HepG2 (cell line): Measurements from ENCODE around the gene FGA. TPM values are rescaled to one million over a fixed set of nuclear protein-coding genes. Genes with fewer than 3 reads are reported as not detected.

ENCODE experiments used
- CBFB ChIP-seq: sonication (generic); formaldehyde crosslinking; IDR thresholded peaks from 2 replicates; pipeline ENCODE4 v1.4.0; 2020; ENCODE audit warnings: missing genetic modification reagents
- GATAD2A ChIP-seq: IDR thresholded peaks from 2 replicates; pipeline ENCODE4 v1.6.1; 2016
- PITX1 ChIP-seq: sonication (generic); formaldehyde crosslinking; IDR thresholded peaks from 2 replicates; pipeline ENCODE4 v1.5.1; 2020; ENCODE audit warnings: mild to moderate bottlenecking, missing genetic modification reagents
- RXRB ChIP-seq: IDR thresholded peaks from 2 replicates; pipeline ENCODE4 v1.6.1; 2016; ENCODE audit warnings: borderline replicate concordance, missing genetic modification reagents, missing compliant biosample characterization
- SMYD3 ChIP-seq: sonication (generic); formaldehyde crosslinking; IDR thresholded peaks from 2 replicates; pipeline ENCODE4 v1.8.1; 2023; ENCODE audit warnings: mild to moderate bottlenecking, missing genetic modification reagents
- ZBTB34 ChIP-seq: sonication (generic); formaldehyde crosslinking; IDR thresholded peaks from 2 replicates; pipeline ENCODE4 v1.8.0; 2022; ENCODE audit warnings: mild to moderate bottlenecking, missing genetic modification reagents
- ZFP82 ChIP-seq: sonication (generic); formaldehyde crosslinking; IDR thresholded peaks from 2 replicates; pipeline ENCODE4 v1.5.1; 2020; ENCODE audit warnings: mild to moderate bottlenecking, missing genetic modification reagents, borderline replicate concordance
- ZNF234 ChIP-seq: sonication (generic); formaldehyde crosslinking; conservative IDR thresholded peaks from 2 replicates; pipeline ENCODE4 v1.5.1; 2020; ENCODE audit warnings: mild to moderate bottlenecking, missing genetic modification reagents
- ZNF550 ChIP-seq: sonication (generic); formaldehyde crosslinking; IDR thresholded peaks from 2 replicates; pipeline ENCODE4 v1.4.0; 2020; ENCODE audit warnings: mild to moderate bottlenecking, missing genetic modification reagents, borderline replicate concordance
- ZNF556 ChIP-seq: sonication (generic); formaldehyde crosslinking; IDR thresholded peaks from 2 replicates; pipeline ENCODE4 v1.4.0; 2020; ENCODE audit warnings: mild to moderate bottlenecking, missing genetic modification reagents, borderline replicate concordance
- ZNF557 ChIP-seq: sonication (generic); formaldehyde crosslinking; IDR thresholded peaks from 2 replicates; pipeline ENCODE4 v1.4.0; 2020; ENCODE audit warnings: missing genetic modification reagents
- ZNF562 ChIP-seq: sonication (generic); formaldehyde crosslinking; IDR thresholded peaks from 2 replicates; pipeline ENCODE4 v1.8.0; 2022; ENCODE audit warnings: missing genetic modification reagents, borderline replicate concordance
- ZNF598 ChIP-seq: sonication (generic); formaldehyde crosslinking; IDR thresholded peaks from 2 replicates; pipeline ENCODE4 v1.5.1; 2020; ENCODE audit warnings: mild to moderate bottlenecking, missing genetic modification reagents, borderline replicate concordance
- ZNF703 ChIP-seq: sonication (generic); formaldehyde crosslinking; IDR thresholded peaks from 2 replicates; pipeline ENCODE4 v1.5.1; 2020; ENCODE audit warnings: missing genetic modification reagents, mild to moderate bottlenecking, moderate library complexity, borderline replicate concordance
- ZSCAN12 ChIP-seq: sonication (generic); formaldehyde crosslinking; IDR thresholded peaks from 2 replicates; pipeline ENCODE4 v1.9.0; 2021; ENCODE audit warnings: mild to moderate bottlenecking, missing genetic modification reagents
- ZSCAN25 ChIP-seq: sonication (generic); formaldehyde crosslinking; IDR thresholded peaks from 2 replicates; pipeline ENCODE4 v1.8.0; 2022; ENCODE audit warnings: mild to moderate bottlenecking, missing genetic modification reagents
- ZSCAN30 ChIP-seq: sonication (generic); formaldehyde crosslinking; IDR thresholded peaks from 2 replicates; pipeline ENCODE4 v1.5.0; 2020; ENCODE audit warnings: mild to moderate bottlenecking, missing genetic modification reagents
- polyA plus RNA-seq, 8 experiments: library from polyadenylated mRNA; depleted of rRNA in 3 of 8; stranded (reverse) in 7 of 8; unstranded in 1 of 8; fragments of >200 nt; fragmentation: Illumina TruSeq in 4 of 8; extraction: Trizol in 4 of 8; gene quantifications; 2 replicates each; pipeline versions ENCODE4 v1.2.1 to v1.2.3, GENCODE V29; 2011 to 2016; ENCODE audit warnings: low read depth in 4 of 8, missing spikeins in 1 of 8, mixed read lengths in 1 of 8; ENCODE audit not compliant: insufficient read depth in 1 of 8
- total RNA-seq, 5 experiments: library from RNA; depleted of rRNA; stranded (reverse); fragments of >200 nt; fragmentation: Illumina TruSeq; extraction: Trizol; gene quantifications; 2 replicates each; pipeline ENCODE4 v1.2.3, GENCODE V29; 2016; ENCODE audit warnings: low read depth in 1 of 5
- TF ChIP-seq, protein P1 (sequence below): sonication (generic); formaldehyde crosslinking; conservative IDR thresholded peaks from 2 replicates; pipeline ENCODE4 v1.4.0; 2020; ENCODE audit warnings: missing genetic modification reagents
- TF ChIP-seq, protein P2 (sequence below), 2 experiments: sonication (generic) in 1 of 2; formaldehyde crosslinking in 1 of 2; IDR thresholded peaks; 2 replicates each; pipeline versions ENCODE4 v1.6.1 to v1.9.0; 2014 to 2022; ENCODE audit warnings: antibody characterized with exemption in 1 of 2, borderline replicate concordance in 1 of 2, inconsistent platforms in 1 of 2, low read depth in 1 of 2, missing genetic modification reagents in 1 of 2

The FGA gene
- total and polyA plus RNA-seq, 2 of the 13 experiments (the other 11 are each of a cell fraction or from before 2014, with no cell fraction given), result 640 to 1,523 TPM

GRCh38 chr4:154590329-154591006 is at the start of gene FGA (continued):
- no peak for TF ChIP-seq ZNF703 (CRISPR knock-in tag)
- peak; percentile 74; the same call in 1 of the 2 replicates for TF ChIP-seq ZNF557 (CRISPR knock-in tag)
- no peak for TF ChIP-seq ZSCAN30
- no peak for TF ChIP-seq ZNF562
- no peak for TF ChIP-seq ZBTB34 (CRISPR knock-in tag)
- no peak for TF ChIP-seq ZNF556 (CRISPR knock-in tag)
- TF ChIP-seq CBFB, result peak; percentile 65; the same call in 1 of the 2 replicates
- TF ChIP-seq PITX1, result peak; percentile 95
- TF ChIP-seq ZNF598 (CRISPR knock-in tag), result no peak
- TF ChIP-seq ZSCAN12, result no peak
- TF ChIP-seq SMYD3 (CRISPR knock-in tag), result no peak
- no peak for TF ChIP-seq ZSCAN25 (CRISPR knock-in tag)
- TF ChIP-seq, protein P1, sequence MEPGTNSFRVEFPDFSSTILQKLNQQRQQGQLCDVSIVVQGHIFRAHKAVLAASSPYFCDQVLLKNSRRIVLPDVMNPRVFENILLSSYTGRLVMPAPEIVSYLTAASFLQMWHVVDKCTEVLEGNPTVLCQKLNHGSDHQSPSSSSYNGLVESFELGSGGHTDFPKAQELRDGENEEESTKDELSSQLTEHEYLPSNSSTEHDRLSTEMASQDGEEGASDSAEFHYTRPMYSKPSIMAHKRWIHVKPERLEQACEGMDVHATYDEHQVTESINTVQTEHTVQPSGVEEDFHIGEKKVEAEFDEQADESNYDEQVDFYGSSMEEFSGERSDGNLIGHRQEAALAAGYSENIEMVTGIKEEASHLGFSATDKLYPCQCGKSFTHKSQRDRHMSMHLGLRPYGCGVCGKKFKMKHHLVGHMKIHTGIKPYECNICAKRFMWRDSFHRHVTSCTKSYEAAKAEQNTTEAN (CRISPR knock-in tag), result peak; percentile 90
- no peak for TF ChIP-seq ZNF550
- TF ChIP-seq ZFP82 (CRISPR knock-in tag), result no peak
- TF ChIP-seq, protein P2, sequence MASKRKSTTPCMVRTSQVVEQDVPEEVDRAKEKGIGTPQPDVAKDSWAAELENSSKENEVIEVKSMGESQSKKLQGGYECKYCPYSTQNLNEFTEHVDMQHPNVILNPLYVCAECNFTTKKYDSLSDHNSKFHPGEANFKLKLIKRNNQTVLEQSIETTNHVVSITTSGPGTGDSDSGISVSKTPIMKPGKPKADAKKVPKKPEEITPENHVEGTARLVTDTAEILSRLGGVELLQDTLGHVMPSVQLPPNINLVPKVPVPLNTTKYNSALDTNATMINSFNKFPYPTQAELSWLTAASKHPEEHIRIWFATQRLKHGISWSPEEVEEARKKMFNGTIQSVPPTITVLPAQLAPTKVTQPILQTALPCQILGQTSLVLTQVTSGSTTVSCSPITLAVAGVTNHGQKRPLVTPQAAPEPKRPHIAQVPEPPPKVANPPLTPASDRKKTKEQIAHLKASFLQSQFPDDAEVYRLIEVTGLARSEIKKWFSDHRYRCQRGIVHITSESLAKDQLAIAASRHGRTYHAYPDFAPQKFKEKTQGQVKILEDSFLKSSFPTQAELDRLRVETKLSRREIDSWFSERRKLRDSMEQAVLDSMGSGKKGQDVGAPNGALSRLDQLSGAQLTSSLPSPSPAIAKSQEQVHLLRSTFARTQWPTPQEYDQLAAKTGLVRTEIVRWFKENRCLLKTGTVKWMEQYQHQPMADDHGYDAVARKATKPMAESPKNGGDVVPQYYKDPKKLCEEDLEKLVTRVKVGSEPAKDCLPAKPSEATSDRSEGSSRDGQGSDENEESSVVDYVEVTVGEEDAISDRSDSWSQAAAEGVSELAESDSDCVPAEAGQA (IDR thresholded peaks at IDR 0.05; ENCODE audit: low read depth), result no peak
- TF ChIP-seq, protein P2 (CRISPR knock-in tag; IDR thresholded peaks at IDR 0.05; ENCODE audit: borderline replicate concordance), result peak; percentile 89; the same call in 1 of the 2 replicates
- peak; percentile 99 for TF ChIP-seq RXRB
- TF ChIP-seq ZNF234 (CRISPR knock-in tag), result no peak
- peak; percentile 98 for TF ChIP-seq GATAD2A (CRISPR knock-in tag)
